ENCODE data around the gene CRACDL.

DNA sequence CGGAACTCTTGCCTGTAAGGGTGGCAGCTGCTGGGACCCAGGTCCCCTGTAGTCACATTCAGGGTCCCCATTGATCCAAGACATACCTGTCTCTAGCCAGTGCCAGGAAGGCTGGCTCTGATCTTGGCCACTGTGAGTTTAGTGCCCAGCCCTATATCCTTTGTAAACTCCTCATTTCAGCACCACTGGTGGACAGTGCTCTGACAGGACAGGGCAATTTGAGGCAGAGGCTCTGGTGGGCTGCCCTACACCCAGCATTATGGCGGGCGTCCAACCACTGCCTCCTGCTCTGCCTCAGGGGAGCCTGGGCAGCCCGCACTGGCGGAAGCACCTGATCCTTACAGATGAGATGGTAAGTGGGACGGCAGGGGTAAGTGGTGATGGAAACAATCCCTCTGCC lies 149.8 kb downstream of the CRACDL start:
- TF ChIP-seq POLR2A (IDR thresholded peaks at IDR 0.05; ENCODE audit: low read depth, low read length) (no peak), TAF1 (IDR thresholded peaks at IDR 0.05; ENCODE audit: borderline replicate concordance, low read depth, low read length) (no peak), POLR2AphosphoS5 (IDR thresholded peaks at IDR 0.05; ENCODE audit: low read depth, low read length) (no peak)

All from GM12892 (cell line).